B cell (primary cell): ENCODE measurements around the gene IRX4. TPM values are rescaled to one million over a fixed set of nuclear protein-coding genes. Genes with fewer than 3 reads are reported as not detected.

Experiments
- ATAC-seq: fragments of 200-7000 bp; cut with Tn5 transposase; one replicate; pipeline ENCODE4 v1.10.0; 2021; ENCODE audit warnings: low read depth, mild to moderate bottlenecking, moderate number of reproducible peaks, moderate library complexity
- CTCF ChIA-PET: fragments of 350-600 bp; sonication (Branson Sonifier 250); formaldehyde crosslinking; loops from one replicate; lab custom pipeline; 2021; ENCODE audit warnings: antibody characterized with exemption, inconsistent platforms; lab: Charles Lee
- POLR2A ChIA-PET: fragments of 350-600 bp; sonication (Branson Sonifier 250); formaldehyde crosslinking; loops from one replicate; lab custom pipeline; 2021; ENCODE audit warnings: antibody characterized with exemption; lab: Charles Lee
- DNase-seq: peaks from one replicate; pipeline ENCODE4 v3.0.0; 2013
- H2AFZ ChIP-seq: 2 replicates; pipeline ENCODE4 v1.6.1; 2012; ENCODE audit warnings: mild to moderate bottlenecking, low read depth, low read length; ENCODE audit not compliant: insufficient read depth, poor library complexity, severe bottlenecking
- H3K27ac ChIP-seq, 2 donors: 1 replicate in 1 of 2; 2 replicates in 1 of 2; pipeline ENCODE4 v1.5.1; 2012 to 2013; ENCODE audit warnings: low read length in 2 of 2, mild to moderate bottlenecking in 2 of 2, moderate library complexity in 1 of 2
- H3K27me3 ChIP-seq, 4 experiments: fragments of 200-600 bp in 1 of 4; sonication (generic) in 1 of 4; replicated peaks in 1 of 4; 1 replicate in 2 of 4; 2 replicates in 2 of 4; pipeline versions ENCODE4 v1.6.1 to v1.7.0; 2013 to 2016; ENCODE audit warnings: low read length in 3 of 4, mild to moderate bottlenecking in 2 of 4, mixed read lengths in 1 of 4, moderate library complexity in 1 of 4; ENCODE audit not compliant: insufficient read depth in 4 of 4, control insufficient read depth in 3 of 4; ENCODE audit errors: control extremely low read depth in 1 of 4
- H3K36me3 ChIP-seq, 2 experiments: replicated peaks in 1 of 2; 1 replicate in 1 of 2; 2 replicates in 1 of 2; pipeline versions ENCODE4 v1.6.1 to v1.7.1; 2013; ENCODE audit warnings: low read length in 1 of 2; ENCODE audit not compliant: insufficient read depth in 2 of 2, control insufficient read depth in 1 of 2; ENCODE audit errors: control extremely low read depth in 1 of 2, extremely low read depth in 1 of 2
- H3K4me1 ChIP-seq, 2 donors: fragments of 200-600 bp in 1 of 2; sonication (generic) in 1 of 2; 1 replicate in 1 of 2; 2 replicates in 1 of 2; pipeline versions ENCODE4 v1.5.1 to v1.6.1; 2013 to 2017; ENCODE audit warnings: low read length in 2 of 2; ENCODE audit not compliant: control insufficient read depth in 2 of 2, insufficient read depth in 2 of 2
- H3K4me2 ChIP-seq: replicated peaks from 2 replicates; pipeline ENCODE3; 2012; ENCODE audit warnings: mild to moderate bottlenecking, low read depth, low read length; ENCODE audit not compliant: poor library complexity, severe bottlenecking
- H3K4me3 ChIP-seq, 5 experiments: fragments of 200-600 bp in 1 of 5; sonication (generic) in 1 of 5; 1 replicate in 3 of 5; 2 replicates in 2 of 5; pipeline versions ENCODE4 v1.5.1 to v1.7.0; 2011 to 2016; ENCODE audit warnings: low read length in 4 of 5, mild to moderate bottlenecking in 4 of 5, low read depth in 2 of 5, control low read depth in 1 of 5, moderate library complexity in 1 of 5; ENCODE audit not compliant: insufficient read depth in 1 of 5; ENCODE audit errors: control extremely low read depth in 1 of 5, extremely low read depth in 1 of 5
- H3K79me2 ChIP-seq: fragments of 200-600 bp; sonication (generic); one replicate; pipeline ENCODE4 v1.6.0; 2016; ENCODE audit warnings: low read length; ENCODE audit not compliant: control insufficient read depth, insufficient read depth
- H3K9ac ChIP-seq: fragments of 200-600 bp; sonication (generic); 2 replicates; pipeline ENCODE4 v1.6.1; 2017; ENCODE audit warnings: mild to moderate bottlenecking, low read length, moderate library complexity
- H3K9me3 ChIP-seq, 3 donors: one replicate each; pipeline versions ENCODE4 v1.6.1 to v1.7.1; 2013; ENCODE audit warnings: low read length in 2 of 3; ENCODE audit not compliant: control insufficient read depth in 2 of 3, insufficient read depth in 1 of 3; ENCODE audit errors: control extremely low read depth in 1 of 3
- H4K20me1 ChIP-seq: 2 replicates; pipeline ENCODE4 v1.6.0; 2012; ENCODE audit warnings: mild to moderate bottlenecking, low read length; ENCODE audit not compliant: insufficient read depth, control insufficient read depth, poor library complexity, severe bottlenecking
- H3K27ac Mint-ChIP-seq: one replicate; pipeline ENCODE4 v1.8.0; 2021; ENCODE audit warnings: mixed read lengths
- H3K27me3 Mint-ChIP-seq: one replicate; pipeline ENCODE4 v1.8.0; 2021; ENCODE audit warnings: mixed read lengths
- H3K4me1 Mint-ChIP-seq: one replicate; pipeline ENCODE4 v1.8.0; 2021; ENCODE audit warnings: mixed read lengths
- H3K4me3 Mint-ChIP-seq: one replicate; pipeline ENCODE4 v1.8.0; 2021; ENCODE audit warnings: mixed read lengths
- H3K9me3 Mint-ChIP-seq: one replicate; pipeline ENCODE4 v1.8.0; 2022; ENCODE audit warnings: mixed read lengths; ENCODE audit not compliant: insufficient read depth
- EZH2 ChIP-seq: IDR thresholded peaks from 2 replicates; pipeline ENCODE4 v1.6.1; 2012; ENCODE audit warnings: borderline replicate concordance, low read depth, mild to moderate bottlenecking, moderate library complexity, low read length; ENCODE audit not compliant: insufficient read depth, poor library complexity, severe bottlenecking
- WGBS: methylation state at CpG from one replicate; pipeline ENCODE4 v1.1.5; 2013; ENCODE audit warnings: missing lambda C conversion rate; ENCODE audit not compliant: insufficient coverage; 5-methylcytosine and 5-hydroxymethylcytosine counted together
- intact Hi-C: fragments of 100-400 bp; cut with micrococcal nuclease; formaldehyde crosslinking; loops from one replicate; pipeline ENCODE4 v1.10.0; 2022
- polyA plus RNA-seq: library from polyadenylated mRNA; depleted of rRNA; stranded (reverse); fragments of >200 nt; gene quantifications from 2 replicates; pipeline ENCODE4 v1.2.3, GENCODE V29; 2012
- total RNA-seq, 2 donors: library from RNA; stranded (reverse); fragments of 120-200 nt in 1 of 2; gene quantifications; 1 replicate in 1 of 2; 2 replicates in 1 of 2; pipeline versions ENCODE4 v1.2.3 to v1.2.4, GENCODE V29; 2013 to 2022
- TF ChIP-seq, protein P1 (sequence below): fragments of 200-600 bp; IDR thresholded peaks from one replicate; pipeline ENCODE4 v1.8.0; 2022; ENCODE audit warnings: antibody characterized with exemption, mild to moderate bottlenecking

The IRX4 gene
- total and polyA plus RNA-seq, 2 donors (not counting 1 experiment from before 2014, with no cell fraction given), result not detected

DNA sequence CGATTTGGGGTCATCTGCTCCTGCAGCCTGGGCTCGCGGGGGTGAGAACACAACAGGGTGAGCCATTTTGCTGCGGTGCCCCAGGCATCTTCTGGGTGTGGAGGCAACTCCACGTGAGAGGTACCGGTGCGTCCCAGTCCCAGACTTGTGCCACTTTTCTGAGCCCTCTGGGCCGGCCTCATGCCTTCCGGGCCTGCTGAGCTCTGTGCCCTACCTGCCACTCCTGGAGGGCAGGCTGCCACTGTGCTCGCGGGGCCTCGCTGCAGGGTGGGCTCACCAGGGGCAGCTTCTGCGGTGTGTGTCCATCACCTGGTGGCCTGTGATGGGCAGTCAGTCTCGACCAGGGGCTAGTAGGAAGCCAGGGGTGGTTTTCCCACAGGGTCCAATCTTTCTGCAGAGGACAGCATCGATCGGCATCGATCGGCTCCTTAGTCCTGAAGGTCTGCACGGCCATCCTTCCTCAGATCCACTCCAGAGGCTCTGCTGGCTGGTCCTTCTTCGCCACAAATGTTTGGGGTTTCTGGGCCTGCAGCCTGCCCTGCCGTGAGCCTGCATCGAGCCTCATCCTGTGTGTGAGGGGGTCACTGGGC lies 22.6 kb downstream of the IRX4 start:
- no peaks in the 10 kb centered on the region for H3K36me3 ChIP-seq
- no peaks in the 10 kb centered on the region for H3K4me1 Mint-ChIP-seq
- H3K9me3 Mint-ChIP-seq, result no peaks in the 10 kb centered on the region
- H3K27ac ChIP-seq, result no peak overlapping the region
- H3K27me3 Mint-ChIP-seq, result peaks cover 20% of the 10 kb centered on the region
- peaks cover 0 to 10% (median 0%) of the 10 kb centered on the region in 4 experiments for H3K27me3 ChIP-seq
- H3K27ac Mint-ChIP-seq, result no peak overlapping the region
- POLR2A ChIA-PET, result no interaction called here
- H3K4me3 Mint-ChIP-seq, result no peak overlapping the region
- H4K20me1 ChIP-seq, result no peaks in the 10 kb centered on the region
- DNase-seq (no peak), ATAC-seq (no peak)
- no peak overlapping the region for H3K9ac ChIP-seq
- no peak overlapping the region for H2AFZ ChIP-seq
- peaks cover 0 to 2% (median 0%) of the 10 kb centered on the region in 3 donors for H3K9me3 ChIP-seq
- intact Hi-C loops, result no loop called here
- TF ChIP-seq EZH2, result no peak
- TF ChIP-seq, protein P1, sequence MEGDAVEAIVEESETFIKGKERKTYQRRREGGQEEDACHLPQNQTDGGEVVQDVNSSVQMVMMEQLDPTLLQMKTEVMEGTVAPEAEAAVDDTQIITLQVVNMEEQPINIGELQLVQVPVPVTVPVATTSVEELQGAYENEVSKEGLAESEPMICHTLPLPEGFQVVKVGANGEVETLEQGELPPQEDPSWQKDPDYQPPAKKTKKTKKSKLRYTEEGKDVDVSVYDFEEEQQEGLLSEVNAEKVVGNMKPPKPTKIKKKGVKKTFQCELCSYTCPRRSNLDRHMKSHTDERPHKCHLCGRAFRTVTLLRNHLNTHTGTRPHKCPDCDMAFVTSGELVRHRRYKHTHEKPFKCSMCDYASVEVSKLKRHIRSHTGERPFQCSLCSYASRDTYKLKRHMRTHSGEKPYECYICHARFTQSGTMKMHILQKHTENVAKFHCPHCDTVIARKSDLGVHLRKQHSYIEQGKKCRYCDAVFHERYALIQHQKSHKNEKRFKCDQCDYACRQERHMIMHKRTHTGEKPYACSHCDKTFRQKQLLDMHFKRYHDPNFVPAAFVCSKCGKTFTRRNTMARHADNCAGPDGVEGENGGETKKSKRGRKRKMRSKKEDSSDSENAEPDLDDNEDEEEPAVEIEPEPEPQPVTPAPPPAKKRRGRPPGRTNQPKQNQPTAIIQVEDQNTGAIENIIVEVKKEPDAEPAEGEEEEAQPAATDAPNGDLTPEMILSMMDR, result no peak
- H3K79me2 ChIP-seq, result no peaks in the 10 kb centered on the region
- WGBS, result 78% methylated on average over 22 of the region's 22 CpGs
- H3K4me2 ChIP-seq, result no peak overlapping the region
- CTCF ChIA-PET, result no interaction called here
- H3K4me3 ChIP-seq, result no peak overlapping the region
- H3K4me1 ChIP-seq, result no peaks in the 10 kb centered on the region

- peaks cover 18% of the 10 kb centered on the region for H3K27me3 Mint-ChIP-seq
- TF ChIP-seq EZH2, result no peak
- TF ChIP-seq, protein P1, result no peak
- H3K4me3 Mint-ChIP-seq, result no peak overlapping the region
- Histone ChIP-seq H3K4me3 (no peak overlapping the region), H3K9ac (no peak overlapping the region), H3K36me3 (no peaks in the 10 kb centered on the region), H3K4me1 (no peaks in the 10 kb centered on the region), H3K27me3 (peaks cover 0 to 11% (median 0%) of the 10 kb centered on the region in 4 experiments), H3K4me2 (no peak overlapping the region), H4K20me1 (no peaks in the 10 kb centered on the region), H3K27ac (no peak overlapping the region), H3K9me3 (peaks cover 0 to 2% (median 0%) of the 10 kb centered on the region in 3 donors), H2AFZ (no peak overlapping the region), H3K79me2 (no peaks in the 10 kb centered on the region)
- H3K9me3 Mint-ChIP-seq, result no peaks in the 10 kb centered on the region
- POLR2A ChIA-PET, result no interaction called here
- intact Hi-C loops, result no loop called here
- CTCF ChIA-PET, result no interaction called here
- 84% methylated on average over 9 of the region's 10 CpGs for WGBS
- H3K27ac Mint-ChIP-seq, result no peak overlapping the region
- H3K4me1 Mint-ChIP-seq, result no peaks in the 10 kb centered on the region
- ATAC-seq (no peak), DNase-seq (no peak)
These were observed 23.6 kb downstream of the IRX4 start for GRCh38 chr5:1859099-1859498.
